Gastroesophageal sphincter (tissue), 4 donors: ENCODE data around the gene ERMAP. TPM values are rescaled to one million over a fixed set of nuclear protein-coding genes. Genes with fewer than 3 reads are reported as not detected.

Experiments
- ATAC-seq: fragments of 150-250 bp; one replicate; pipeline ENCODE4 v1.9.1; 2016; ENCODE audit warnings: mild to moderate bottlenecking, moderate library complexity
- H3K27ac ChIP-seq, 4 donors: fragments of 200-600 bp; sonication (generic) in 3 of 4; 1 replicate in 3 of 4; 2 replicates in 1 of 4; pipeline ENCODE4 v1.5.1; 2016 to 2019
- H3K27me3 ChIP-seq: fragments of 200-600 bp; sonication (generic); one replicate; pipeline ENCODE4 v1.5.1; 2019
- H3K36me3 ChIP-seq, 2 donors: fragments of 200-600 bp; sonication (generic); one replicate each; pipeline ENCODE4 v1.5.1; 2019; ENCODE audit warnings: control low read depth in 1 of 2
- H3K4me1 ChIP-seq, 3 donors: fragments of 200-600 bp; sonication (generic); 1 replicate in 2 of 3; 2 replicates in 1 of 3; pipeline ENCODE4 v1.5.1; 2016 to 2019; ENCODE audit warnings: control low read depth in 2 of 3
- H3K4me3 ChIP-seq, 2 donors: fragments of 200-600 bp; sonication (generic); one replicate each; pipeline ENCODE4 v1.5.1; 2019; ENCODE audit warnings: mild to moderate bottlenecking in 1 of 2, moderate library complexity in 1 of 2
- H3K9me3 ChIP-seq, 3 donors: fragments of 200-600 bp; sonication (generic); one replicate each; pipeline ENCODE4 v1.5.1; 2017 to 2019; ENCODE audit warnings: control low read depth in 2 of 3
- CTCF ChIP-seq, 4 experiments: fragments of 200-600 bp in 2 of 4; fragments of 450-650 bp in 2 of 4; sonication (generic) in 1 of 4; IDR thresholded peaks; one replicate each; pipeline ENCODE4 v1.5.1; 2017 to 2019; ENCODE audit warnings: antibody characterized with exemption in 4 of 4, mild to moderate bottlenecking in 2 of 4, moderate library complexity in 2 of 4
- EP300 ChIP-seq: sonication (generic); formaldehyde crosslinking; IDR thresholded peaks from one replicate; pipeline ENCODE4 v1.6.1; 2017; ENCODE audit warnings: antibody characterized with exemption, mild to moderate bottlenecking
- POLR2A ChIP-seq, 2 donors: fragments of 450-650 bp; IDR thresholded peaks; one replicate each; pipeline ENCODE4 v1.6.1; 2017; ENCODE audit warnings: antibody characterized with exemption in 2 of 2, mild to moderate bottlenecking in 2 of 2, moderate library complexity in 1 of 2
- POLR2AphosphoS5 ChIP-seq: sonication (generic); formaldehyde crosslinking; IDR thresholded peaks from one replicate; pipeline ENCODE4 v1.6.1; 2017; ENCODE audit warnings: antibody characterized with exemption
- whole genome bisulfite sequencing, 2 donors: methylation state at CpG; one replicate each; pipeline ENCODE4 v1.1.5; 2018; ENCODE audit warnings: low coverage in 1 of 2; 5-methylcytosine and 5-hydroxymethylcytosine counted together
- total RNA-seq, 4 donors: library from RNA; depleted of rRNA; stranded (reverse); fragments of >200 nt; gene quantifications; one replicate each; pipeline ENCODE4 v1.1.0, GENCODE V29; 2016

The ERMAP gene
- total RNA-seq, 4 donors from 2014 or later: 9.4 to 14.6 (median 10.5) TPM

DNA sequence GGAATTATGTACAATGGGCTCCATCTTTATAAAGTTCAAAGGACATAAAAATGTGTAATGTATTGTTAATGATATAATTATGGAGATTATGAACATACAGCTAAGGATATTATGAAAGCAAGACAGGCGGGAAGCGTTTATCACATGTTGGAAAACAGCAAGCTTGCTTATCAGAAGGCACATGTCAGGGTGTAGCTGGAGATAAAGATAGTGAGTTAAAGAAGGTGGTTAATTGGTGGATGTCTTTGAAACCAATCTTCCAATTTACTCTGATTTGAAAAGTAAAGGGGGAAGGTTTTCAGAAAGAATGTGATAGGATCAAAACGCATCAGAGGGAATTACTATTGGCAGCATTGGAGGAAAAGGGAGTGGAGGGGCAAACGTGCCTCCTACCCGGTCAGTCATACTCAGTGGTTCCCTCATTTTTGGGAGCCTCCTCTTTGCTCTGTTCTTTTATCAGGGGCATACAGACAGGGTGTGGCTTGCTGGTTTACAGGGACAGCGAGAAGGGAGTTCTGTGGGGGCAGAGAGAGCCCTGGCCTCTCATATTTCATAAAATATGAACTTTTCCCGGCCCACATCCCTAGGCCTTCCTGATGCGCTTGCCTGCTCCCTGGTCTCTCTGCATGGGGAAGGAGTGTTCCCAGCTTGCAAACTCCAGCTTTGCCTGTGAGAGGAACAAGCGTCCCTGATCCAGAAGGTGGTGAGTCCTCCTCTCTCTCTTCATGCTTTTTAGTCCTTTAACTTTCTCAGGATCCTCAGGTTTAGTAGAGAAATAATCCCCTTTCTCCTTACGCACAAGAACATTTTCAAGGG, 8.3 kb downstream of the ERMAP start:
- H3K4me3 ChIP-seq: no peak overlapping the region
- no peaks in the 10 kb centered on the region for H3K27me3 ChIP-seq
- H3K4me1 ChIP-seq: peaks cover 0 to 19% (median 0%) of the 10 kb centered on the region in 3 donors
- H3K9me3 ChIP-seq: no peaks in the 10 kb centered on the region
- H3K27ac ChIP-seq: no peak overlapping the region
- 73 to 88% methylated on average over 6 of the region's 10 CpGs for WGBS, 2 donors
- TF ChIP-seq POLR2A (IDR thresholded peaks at IDR 0.05) (no peak), POLR2AphosphoS5 (no peak), CTCF (IDR thresholded peaks at IDR 0.05) (no peak), EP300 (no peak)
- H3K36me3 ChIP-seq: peaks cover 0 to 12% of the 10 kb centered on the region in 2 donors
- no peak for ATAC-seq

- no peak for ATAC-seq
- Histone ChIP-seq H3K4me3 (no peak overlapping the region), H3K36me3 (peaks cover 0 to 27% of the 10 kb centered on the region in 2 donors), H3K4me1 (no peaks in the 10 kb centered on the region), H3K9me3 (no peaks in the 10 kb centered on the region), H3K27ac (no peak overlapping the region), H3K27me3 (no peaks in the 10 kb centered on the region)
- WGBS, 2 donors: 80 to 83% methylated on average over 1 to 9 of the region's 17 CpGs
- TF ChIP-seq POLR2AphosphoS5 (no peak), POLR2A (IDR thresholded peaks at IDR 0.05) (no peak), EP300 (no peak), CTCF (IDR thresholded peaks at IDR 0.05) (no peak)
These were observed 13.7 kb downstream of the ERMAP start for GRCh38 chr1:42830631-42831030.

- H3K36me3 ChIP-seq: peaks cover 0 to 27% of the 10 kb centered on the region in 2 donors
- no peak for ATAC-seq
- no peak overlapping the region for H3K4me3 ChIP-seq
- no peaks in the 10 kb centered on the region for H3K4me1 ChIP-seq
- H3K27ac ChIP-seq: no peak overlapping the region
- H3K9me3 ChIP-seq: no peaks in the 10 kb centered on the region
- TF ChIP-seq POLR2A (IDR thresholded peaks at IDR 0.05) (no peak), EP300 (no peak), POLR2AphosphoS5 (no peak), CTCF (IDR thresholded peaks at IDR 0.05) (no peak)
- no peaks in the 10 kb centered on the region for H3K27me3 ChIP-seq
These were observed 14.4 kb downstream of the ERMAP start for GRCh38 chr1:42831273-42831672.

GRCh38 chr1:42832641-42833240, 15.8 kb downstream of the ERMAP start:
- no peak overlapping the region for H3K4me3 ChIP-seq
- H3K36me3 ChIP-seq: peaks cover 0 to 29% of the 10 kb centered on the region in 2 donors
- whole genome bisulfite sequencing, 2 donors: 88% methylated on average over 3 of the region's 3 CpGs; no CpG with 5 or more reads in 1 of the 2 donors
- no peaks in the 10 kb centered on the region for H3K27me3 ChIP-seq
- no peaks in the 10 kb centered on the region for H3K9me3 ChIP-seq
- H3K27ac ChIP-seq: no peak overlapping the region
- no peak for ATAC-seq
- H3K4me1 ChIP-seq: no peaks in the 10 kb centered on the region
- TF ChIP-seq POLR2AphosphoS5 (no peak), POLR2A (IDR thresholded peaks at IDR 0.05) (no peak), CTCF (IDR thresholded peaks at IDR 0.05) (no peak), EP300 (no peak)

GRCh38 chr1:42833981-42834380, 17.1 kb downstream of the ERMAP start:
- Histone ChIP-seq H3K9me3 (no peaks in the 10 kb centered on the region), H3K4me1 (no peaks in the 10 kb centered on the region), H3K27ac (no peak overlapping the region), H3K4me3 (no peak overlapping the region), H3K36me3 (peaks cover 0 to 33% of the 10 kb centered on the region in 2 donors), H3K27me3 (no peaks in the 10 kb centered on the region)
- TF ChIP-seq POLR2AphosphoS5: no peak
- no peak for TF ChIP-seq EP300
- TF ChIP-seq CTCF (IDR thresholded peaks at IDR 0.05): no peak
- no peak for TF ChIP-seq POLR2A (IDR thresholded peaks at IDR 0.05)
- WGBS, 2 donors: 85% methylated on average over 4 of the region's 4 CpGs; no CpG with 5 or more reads in 1 of the 2 donors
- no peak for ATAC-seq
